Neuronal stem cell (in vitro differentiated cells): ENCODE measurements around the gene PRRG2.

Experiments
- DNase-seq: peaks from one replicate; pipeline ENCODE4 v3.0.0-alpha.2; 2013; ENCODE audit warnings: low spot score
- H2AFZ ChIP-seq: one replicate; pipeline ENCODE4 v1.6.1; 2013; ENCODE audit warnings: mild to moderate bottlenecking, low read length, inconsistent platforms
- H2AK5ac ChIP-seq: 2 replicates; pipeline ENCODE4 v1.6.1; 2013; ENCODE audit warnings: low read depth, mild to moderate bottlenecking, inconsistent platforms, low read length, moderate library complexity, mixed read lengths
- H2BK120ac ChIP-seq: 2 replicates; pipeline ENCODE4 v1.6.1; 2013; ENCODE audit warnings: low read depth, mild to moderate bottlenecking, inconsistent platforms, low read length, moderate library complexity, mixed read lengths
- H2BK12ac ChIP-seq: one replicate; pipeline ENCODE4 v1.6.1; 2013; ENCODE audit warnings: low read length, inconsistent platforms
- H2BK15ac ChIP-seq: 2 replicates; pipeline ENCODE4 v1.6.1; 2013; ENCODE audit warnings: mild to moderate bottlenecking, low read length, inconsistent platforms, mixed read lengths
- H2BK5ac ChIP-seq: one replicate; pipeline ENCODE4 v1.6.1; 2013; ENCODE audit warnings: inconsistent platforms, mild to moderate bottlenecking, low read length, moderate library complexity
- H3K14ac ChIP-seq: one replicate; pipeline ENCODE4 v1.6.1; 2013; ENCODE audit warnings: low read length, inconsistent platforms
- H3K18ac ChIP-seq: 2 replicates; pipeline ENCODE4 v1.6.1; 2013; ENCODE audit warnings: low read length, inconsistent platforms
- H3K23ac ChIP-seq: 2 replicates; pipeline ENCODE4 v1.6.1; 2013; ENCODE audit warnings: low read depth, mild to moderate bottlenecking, mixed read lengths, low read length, inconsistent platforms; ENCODE audit not compliant: poor library complexity
- H3K27ac ChIP-seq: replicated peaks from 3 replicates; pipeline ENCODE4 v1.5.1; 2013; ENCODE audit warnings: low read length, inconsistent platforms
- H3K27me3 ChIP-seq, 3 experiments: 2 replicates each; pipeline ENCODE4 v1.6.1; 2013; ENCODE audit warnings: low read length in 3 of 3, mild to moderate bottlenecking in 2 of 3, inconsistent platforms in 1 of 3, low read depth in 1 of 3, mixed read lengths in 1 of 3, moderate library complexity in 1 of 3; ENCODE audit not compliant: control insufficient read depth in 3 of 3, insufficient read depth in 3 of 3
- H3K36me3 ChIP-seq, 2 donors: replicated peaks in 1 of 2; 2 replicates each; pipeline ENCODE4 v1.6.1; 2013; ENCODE audit warnings: low read length in 2 of 2; ENCODE audit not compliant: control insufficient read depth in 2 of 2, insufficient read depth in 2 of 2
- H3K4ac ChIP-seq: 2 replicates; pipeline ENCODE4 v1.6.1; 2013; ENCODE audit warnings: inconsistent platforms, mild to moderate bottlenecking, low read length, moderate library complexity
- H3K4me1 ChIP-seq, 2 donors: 1 replicate in 1 of 2; 2 replicates in 1 of 2; pipeline ENCODE4 v1.6.1; 2013; ENCODE audit warnings: low read length in 2 of 2, low read depth in 1 of 2; ENCODE audit not compliant: control insufficient read depth in 2 of 2, insufficient read depth in 1 of 2
- H3K4me2 ChIP-seq: one replicate; pipeline ENCODE4 v1.6.1; 2013; ENCODE audit warnings: mild to moderate bottlenecking, low read length, inconsistent platforms; ENCODE audit not compliant: insufficient read depth, poor library complexity, severe bottlenecking
- H3K4me3 ChIP-seq, 2 donors: 2 replicates each; pipeline ENCODE4 v1.5.1; 2013; ENCODE audit warnings: low read length in 2 of 2, mild to moderate bottlenecking in 2 of 2, inconsistent platforms in 1 of 2, moderate library complexity in 1 of 2
- H3K79me1 ChIP-seq: one replicate; pipeline ENCODE4 v1.6.1; 2013; ENCODE audit warnings: low read depth, mild to moderate bottlenecking, inconsistent platforms, low read length, moderate library complexity
- H3K9ac ChIP-seq: one replicate; pipeline ENCODE4 v1.6.1; 2013; ENCODE audit warnings: mild to moderate bottlenecking, low read depth, low read length, inconsistent platforms; ENCODE audit not compliant: poor library complexity
- H3K9me3 ChIP-seq, 2 donors: replicated peaks in 1 of 2; 2 replicates each; pipeline versions ENCODE3 to v1.6.1; 2013; ENCODE audit warnings: low read length in 2 of 2, mild to moderate bottlenecking in 2 of 2, inconsistent platforms in 1 of 2, low read depth in 1 of 2, mixed read lengths in 1 of 2, moderate library complexity in 1 of 2; ENCODE audit not compliant: control insufficient read depth in 2 of 2, insufficient read depth in 1 of 2
- H4K8ac ChIP-seq: one replicate; pipeline ENCODE4 v1.6.1; 2013; ENCODE audit warnings: low read depth, mild to moderate bottlenecking, inconsistent platforms, low read length, moderate library complexity
- H4K91ac ChIP-seq: one replicate; pipeline ENCODE4 v1.6.1; 2013; ENCODE audit warnings: low read length, low read depth, mild to moderate bottlenecking, inconsistent platforms; ENCODE audit not compliant: poor library complexity
- WGBS, 2 donors: extraction: QIAGEN DNeasy Blood & Tissue Kit; methylation state at CpG; one replicate each; pipeline ENCODE4 v1.1.7; 2013; ENCODE audit warnings: missing lambda C conversion rate in 2 of 2, mixed read lengths in 1 of 2; ENCODE audit not compliant: insufficient read length in 2 of 2, insufficient replicate concordance in 1 of 2; ENCODE audit errors: extremely low coverage in 2 of 2; 5-methylcytosine and 5-hydroxymethylcytosine counted together

PRRG2 gene

DNA sequence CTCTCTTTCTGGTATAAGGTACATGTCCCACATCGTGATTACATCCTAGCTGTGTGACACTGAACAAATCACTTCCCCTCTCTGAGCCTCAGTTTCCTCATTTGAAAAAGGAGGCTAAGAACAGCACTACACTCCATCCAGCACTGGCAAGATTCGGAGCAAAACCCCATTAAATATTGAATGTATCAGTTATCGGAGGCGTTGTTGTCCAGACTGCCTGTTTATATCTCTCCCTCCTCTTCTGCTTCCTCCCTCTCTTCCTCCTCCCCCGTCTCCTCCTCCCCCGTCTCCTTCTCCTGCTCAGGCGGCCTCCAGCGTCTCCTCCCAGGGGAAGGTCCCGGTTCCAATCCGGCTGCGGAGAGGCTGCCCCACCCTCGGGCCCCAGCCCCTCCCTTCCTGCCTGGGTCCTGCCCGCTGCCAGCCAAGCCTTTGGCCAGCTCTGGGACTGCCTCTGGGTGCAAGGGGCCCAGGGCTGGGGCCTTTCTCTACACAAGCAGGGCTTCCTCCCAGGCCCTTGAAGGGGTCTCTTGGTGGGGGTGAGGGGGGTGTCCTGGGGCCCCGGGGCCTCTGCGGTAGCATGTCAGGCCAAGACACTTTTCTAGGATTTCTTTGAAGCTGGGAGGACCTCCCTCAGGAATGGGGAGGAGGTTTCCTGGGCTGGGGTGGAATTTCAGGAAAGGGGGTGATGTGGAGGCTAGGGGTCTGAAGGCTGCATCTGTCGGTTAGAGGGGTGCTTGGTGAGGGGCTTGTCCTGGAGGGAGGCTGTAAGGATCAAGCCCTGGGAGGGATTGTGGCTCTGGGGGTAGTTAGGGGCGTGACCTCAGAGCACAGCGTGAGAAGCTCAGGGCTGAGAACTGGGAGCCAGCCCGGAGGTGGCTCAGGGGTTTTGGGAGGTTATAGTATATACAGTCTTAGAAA is 57.0 kb downstream of the PRRG2 start:
- Histone ChIP-seq H3K4me2 (peak overlapping the region; percentile 37), H3K9ac (peak overlapping the region; percentile 50)

DNA sequence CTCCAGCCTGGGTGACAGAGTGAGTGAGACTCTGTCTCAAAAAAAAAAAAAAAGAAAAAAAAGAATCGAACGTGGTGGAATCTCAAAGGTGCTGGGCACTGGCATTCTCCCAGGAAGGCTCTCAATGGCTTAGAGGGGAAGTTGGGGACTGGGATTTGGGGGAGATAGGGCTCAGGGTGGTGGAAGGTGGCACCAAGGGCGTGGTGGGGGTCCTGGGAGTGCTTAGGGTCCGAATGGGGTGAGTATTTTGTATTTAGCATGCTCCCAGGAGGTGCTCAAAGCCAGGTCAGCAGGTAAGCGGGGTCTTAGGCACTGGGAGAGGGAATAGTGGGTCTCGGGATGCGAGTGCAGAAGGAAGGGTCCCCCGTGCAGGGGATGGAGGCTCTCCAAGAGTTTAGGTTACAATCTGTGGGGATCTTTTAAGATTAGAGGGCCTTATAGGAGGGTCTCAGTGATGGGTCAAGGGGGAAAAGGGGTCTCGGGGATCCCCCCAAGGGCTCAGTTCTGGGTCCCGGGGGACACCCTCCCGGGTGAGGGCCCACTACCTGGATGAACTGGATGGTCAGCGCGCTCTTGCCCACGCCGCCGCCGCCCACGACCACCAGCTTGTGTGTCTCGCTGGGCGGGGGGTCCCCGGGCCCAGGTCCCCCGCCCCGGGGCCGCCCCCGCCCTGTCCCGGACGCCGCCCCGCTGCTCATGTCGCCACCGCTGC is 58.4 kb downstream of the PRRG2 start:
- H3K14ac ChIP-seq: no peak overlapping the region
- H3K4ac ChIP-seq: no peak overlapping the region
- DNase-seq: peak; percentile 33
- peaks cover 23 to 43% of the 10 kb centered on the region in 2 donors for H3K4me1 ChIP-seq
- H3K79me1 ChIP-seq: peaks cover 9% of the 10 kb centered on the region
- no peak overlapping the region for H2BK120ac ChIP-seq
- H4K8ac ChIP-seq: no peak overlapping the region
- no peaks in the 10 kb centered on the region for H3K9me3 ChIP-seq
- H2BK5ac ChIP-seq: no peak overlapping the region
- H2BK15ac ChIP-seq: no peak overlapping the region
- H4K91ac ChIP-seq: no peak overlapping the region
- no peak overlapping the region for H3K23ac ChIP-seq
- peak overlapping the region; percentile 78 for H3K18ac ChIP-seq
- no peak overlapping the region for H2BK12ac ChIP-seq
- no peak overlapping the region for H3K27ac ChIP-seq
- H3K27me3 ChIP-seq: no peaks in the 10 kb centered on the region
- H3K36me3 ChIP-seq: peaks cover 3 to 8% of the 10 kb centered on the region in 2 donors
- no CpG with 5 or more reads among the region's 31 CpGs for WGBS, 2 donors
- no peak overlapping the region for H3K9ac ChIP-seq
- H2AFZ ChIP-seq: peak overlapping the region; percentile 58
- no peak overlapping the region for H2AK5ac ChIP-seq
- peak overlapping the region; percentile 33 to 74 for H3K4me3 ChIP-seq
- H3K4me2 ChIP-seq: peak overlapping the region; percentile 56

More for the DNA sequence above, 57.0 kb downstream of the PRRG2 start:
- Histone ChIP-seq H2AFZ (peak overlapping the region; percentile 45), H3K4ac (no peak overlapping the region), H2AK5ac (peak overlapping the region; percentile 63), H2BK12ac (no peak overlapping the region), H2BK15ac (peak overlapping the region; percentile 94), H3K9me3 (no peaks in the 10 kb centered on the region), H3K18ac (peak overlapping the region; percentile 91), H3K4me3 (peak overlapping the region in 1 of 2 donors; percentile 59), H3K27ac (peak overlapping the region; percentile 46), H2BK120ac (peak overlapping the region; percentile 18), H3K36me3 (no peaks in the 10 kb centered on the region), H4K8ac (no peak overlapping the region), H3K14ac (no peak overlapping the region), H4K91ac (no peak overlapping the region), H3K27me3 (no peaks in the 10 kb centered on the region), H3K23ac (no peak overlapping the region), H3K79me1 (no peaks in the 10 kb centered on the region), H3K4me1 (peaks cover 23 to 40% of the 10 kb centered on the region in 2 donors), H2BK5ac (peak overlapping the region; percentile 53)
- DNase-seq: no peak
- WGBS, 2 donors: no CpG with 5 or more reads among the region's 19 CpGs

DNA sequence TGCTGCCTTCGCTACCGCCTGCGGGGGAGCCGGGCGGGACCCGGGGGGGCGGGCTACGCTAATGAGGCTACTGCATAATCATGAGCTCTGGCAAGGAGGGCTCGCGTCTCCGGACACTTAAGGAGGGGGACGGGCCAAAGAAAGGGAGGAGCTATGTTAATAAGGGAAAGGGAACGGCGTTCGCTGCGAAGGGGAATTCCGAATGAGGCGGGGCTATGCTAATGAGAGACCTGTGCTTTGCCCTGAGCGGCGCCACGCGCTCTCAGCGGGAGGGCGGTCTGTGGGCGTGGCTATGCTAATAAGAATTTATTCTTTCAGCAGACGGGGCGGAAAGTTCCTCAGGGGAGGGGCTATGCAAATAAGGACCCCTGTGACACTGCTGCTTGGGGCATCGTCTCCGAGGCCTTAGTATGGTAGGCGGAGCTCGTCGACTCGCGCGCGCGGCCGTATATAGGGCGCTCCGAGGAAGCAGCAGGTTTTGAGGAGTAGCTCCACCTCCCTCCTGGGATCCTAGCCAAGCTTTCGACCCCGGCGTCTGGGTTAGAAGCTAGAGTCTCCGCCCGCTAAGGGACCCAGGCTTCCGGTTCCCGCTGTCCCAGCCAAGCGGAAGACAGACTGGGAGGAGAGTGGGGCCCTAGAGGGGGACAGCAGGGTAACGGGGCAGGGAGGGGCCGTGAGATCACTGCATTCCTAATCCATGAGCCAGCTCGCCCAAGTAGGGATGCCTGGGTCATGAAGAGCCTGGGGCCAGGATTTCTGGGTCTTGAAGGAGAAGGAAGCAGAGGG is 59.2 kb downstream of the PRRG2 start, which contains the start of gene RRAS:
RRAS (minus strand) TSS at position 31 of the 786 bp plus-strand sequence. CDS start 45 bp downstream, outside the sequence.
- peaks cover 23 to 43% of the 10 kb centered on the region in 2 donors for H3K4me1 ChIP-seq
- H3K79me1 ChIP-seq: peaks cover 16% of the 10 kb centered on the region
- H2BK5ac ChIP-seq: peak within 1 kb of the TSS; percentile 99
- WGBS, 2 donors: no CpG with 5 or more reads among the region's 51 CpGs
- H4K8ac ChIP-seq: no peak within 1 kb of the TSS
- peak within 1 kb of the TSS; percentile 74 to 93 for H3K4me3 ChIP-seq
- H3K4ac ChIP-seq: peak within 1 kb of the TSS; percentile 86
- peak within 1 kb of the TSS; percentile 79 for H2AFZ ChIP-seq
- H3K18ac ChIP-seq: peak within 1 kb of the TSS; percentile 94
- H2BK120ac ChIP-seq: peak within 1 kb of the TSS; percentile 85
- H3K27me3 ChIP-seq: no peaks in the 10 kb centered on the region
- no peak within 1 kb of the TSS for H2BK12ac ChIP-seq
- peak within 1 kb of the TSS; percentile 94 for H3K4me2 ChIP-seq
- no peak within 1 kb of the TSS for H4K91ac ChIP-seq
- H2BK15ac ChIP-seq: peak within 1 kb of the TSS; percentile 93
- H3K9me3 ChIP-seq: no peaks in the 10 kb centered on the region
- peak within 1 kb of the TSS; percentile 36 for H3K23ac ChIP-seq
- no peak within 1 kb of the TSS for H3K14ac ChIP-seq
- H3K9ac ChIP-seq: no peak within 1 kb of the TSS
- H3K36me3 ChIP-seq: peaks cover 8 to 16% of the 10 kb centered on the region in 2 donors
- peak within 1 kb of the TSS; percentile 98 for H3K27ac ChIP-seq
- peak; percentile 100 for DNase-seq
- H2AK5ac ChIP-seq: peak within 1 kb of the TSS; percentile 92
